ENCODE data around the gene XRCC3. TPM values are rescaled to one million over a fixed set of nuclear protein-coding genes. Genes with fewer than 3 reads are reported as not detected.

The XRCC3 gene
- total RNA-seq, 3 donors from 2014 or later, result 5.9 to 10.2 (median 5.9) TPM

Other genes with a start within 250 kb of the XRCC3 start
- 100 to 1,000 TPM in 1 of 3 donors, 10 to 100 TPM in 2; 61.6 to 305 (median 83.2) TPM for gene CKB, start 192.6 kb downstream of the XRCC3 start, total RNA-seq
- gene TRMT61A, start 186.3 kb downstream of the XRCC3 start, total RNA-seq, result 10 to 100 TPM; 10.7 to 17.7 (median 11.3) TPM
- gene BAG5, start 152.8 kb downstream of the XRCC3 start, total RNA-seq, result 10 to 100 TPM; 29.5 to 45.4 (median 38.5) TPM
- gene COA8, start 152.5 kb downstream of the XRCC3 start, total RNA-seq, result 10 to 100 TPM; 26.5 to 41.9 (median 27.2) TPM
- 100 to 1,000 TPM; 222 to 275 (median 253) TPM for gene KLC1, start 86.2 kb downstream of the XRCC3 start, total RNA-seq
- 100 to 1,000 TPM in 1 of 3 donors, 10 to 100 TPM in 2; 57.4 to 140 (median 96.0) TPM for gene ZFYVE21, start 359 bp upstream of the XRCC3 start, total RNA-seq
- gene PPP1R13B, start 132.1 kb upstream of the XRCC3 start, total RNA-seq, result 10 to 100 TPM in 2 of 3 donors, 1 to 10 TPM in 1; 6.4 to 21.8 (median 18.4) TPM
- 1 to 10 TPM in 2 of 3 donors, under 1 TPM in 1; 0.96 to 4.0 (median 2.9) TPM for gene TDRD9, start 213.0 kb upstream of the XRCC3 start, total RNA-seq
- gene RD3L, start 227.1 kb upstream of the XRCC3 start, total RNA-seq, result not detected